Activated CD4-positive, alpha-beta T cell treated with anti-CD3 and anti-CD28 coated beads, Interleukin-2, Interleukin-4, amounts not matched to agents 100 ng/mL and 50 ng/mL, durations not matched to agents 16 hours and 8 hours (primary cell): ENCODE results near the gene USH1C.

Experiments used
- DNase-seq: peaks from one replicate; pipeline ENCODE4 v3.0.0-alpha.2; 2020; ENCODE audit warnings: low spot score

The USH1C gene

GRCh38 chr11:17526326-17526725, 17.9 kb downstream of the USH1C start:
- no peak for DNase-seq

GRCh38 chr11:17525570-17525969, 18.6 kb downstream of the USH1C start:
- no peak for DNase-seq

GRCh38 chr11:17524221-17524620, 20.0 kb downstream of the USH1C start:
- DNase-seq: no peak

- no peak for DNase-seq
Observed at GRCh38 chr11:17522655-17523054, 21.6 kb downstream of the USH1C start.

GRCh38 chr11:17521106-17521900, 22.9 kb downstream of the USH1C start:
- no peak for DNase-seq

GRCh38 chr11:17519061-17519885, 24.9 kb downstream of the USH1C start:
- no peak for DNase-seq

GRCh38 chr11:17518366-17518765, 25.9 kb downstream of the USH1C start:
- DNase-seq: no peak

GRCh38 chr11:17517186-17517585, 27.0 kb downstream of the USH1C start:
- no peak for DNase-seq

- no peak for DNase-seq
Observed at GRCh38 chr11:17516551-17517150, 27.6 kb downstream of the USH1C start.

- no peak for DNase-seq
Observed at GRCh38 chr11:17515443-17516176, 28.6 kb downstream of the USH1C start.

GRCh38 chr11:17514476-17514875, 29.7 kb downstream of the USH1C start:
- DNase-seq: no peak

- no peak for DNase-seq
Observed at GRCh38 chr11:17513853-17514252, 30.4 kb downstream of the USH1C start.

- no peak for DNase-seq
Observed at GRCh38 chr11:17512101-17512500, 32.1 kb downstream of the USH1C start.

- no peak for DNase-seq
Observed at GRCh38 chr11:17511571-17511970, 32.6 kb downstream of the USH1C start.

GRCh38 chr11:17510507-17511206, 33.6 kb downstream of the USH1C start:
- DNase-seq: no peak

GRCh38 chr11:17508791-17509190, 35.4 kb downstream of the USH1C start:
- DNase-seq: no peak

- DNase-seq: no peak
Observed at GRCh38 chr11:17508306-17508705, 35.9 kb downstream of the USH1C start.

- no peak for DNase-seq
Observed at GRCh38 chr11:17507773-17508172, 36.4 kb downstream of the USH1C start.

GRCh38 chr11:17506942-17507341, 37.3 kb downstream of the USH1C start:
- no peak for DNase-seq

GRCh38 chr11:17506314-17506713, 37.9 kb downstream of the USH1C start:
- DNase-seq: no peak

GRCh38 chr11:17505146-17505545, 39.1 kb downstream of the USH1C start:
- DNase-seq: no peak
